ENCODE results near the gene DKKL1.
A peak's percentile ranks its signal among the peaks of the same experiment; 100 is the strongest.
"Not testable (repeated sequence)": the region's sequence is repeated elsewhere in the genome, so short reads cannot be mapped to it uniquely, and the experiment has no call there.

DKKL1 gene

DNA sequence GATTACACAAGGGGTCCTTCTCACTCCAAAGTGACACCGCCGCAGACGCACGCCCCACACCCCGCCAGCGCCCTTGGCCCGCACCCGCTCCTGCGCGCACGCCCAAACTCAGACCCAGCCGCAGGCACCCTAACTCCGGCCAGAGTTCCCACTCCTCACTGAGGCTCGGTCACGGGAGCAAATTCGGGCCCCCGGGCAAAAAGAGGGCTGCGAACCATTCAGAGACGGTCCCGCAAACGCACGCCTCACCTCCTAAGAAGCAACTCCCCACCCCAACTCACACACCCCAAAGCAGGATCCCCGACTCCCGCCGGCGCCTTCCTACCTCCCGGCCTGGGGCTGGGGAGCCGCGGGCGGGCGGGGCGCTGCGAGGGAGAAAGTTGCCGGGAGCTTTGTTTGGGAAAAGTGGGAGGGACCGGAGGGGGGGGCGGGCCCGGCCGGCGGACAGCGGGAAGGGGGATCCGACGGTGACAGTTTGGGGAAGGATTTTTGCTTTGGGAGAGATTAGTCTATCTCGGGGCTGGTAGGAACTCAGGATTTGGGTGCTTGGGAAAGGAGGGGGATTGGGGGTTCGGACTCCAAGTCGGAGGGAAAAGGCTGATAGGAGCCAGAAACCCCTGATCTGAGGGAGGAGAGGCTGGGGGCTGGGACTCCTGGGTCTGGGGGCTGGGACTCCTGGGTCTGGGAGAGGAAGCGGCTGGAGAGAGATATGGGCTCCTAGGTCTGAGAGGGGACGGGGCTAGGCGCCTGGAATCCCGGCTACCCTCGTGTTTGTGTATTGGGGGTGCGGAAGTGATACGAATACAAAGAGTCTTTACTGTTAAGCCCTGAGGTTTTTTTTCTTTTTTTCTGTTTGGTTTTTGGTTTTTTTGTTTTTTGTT lies 1.4 kb upstream of the DKKL1 start, which contains the start of gene TEAD2:
Gene TEAD2 (minus strand): TSS at position 369 of the 881 bp plus-strand sequence. CDS start 2,341 bp downstream, outside the sequence.
- DNase-seq: peak in 1 of 2 donors; percentile 6

DNA sequence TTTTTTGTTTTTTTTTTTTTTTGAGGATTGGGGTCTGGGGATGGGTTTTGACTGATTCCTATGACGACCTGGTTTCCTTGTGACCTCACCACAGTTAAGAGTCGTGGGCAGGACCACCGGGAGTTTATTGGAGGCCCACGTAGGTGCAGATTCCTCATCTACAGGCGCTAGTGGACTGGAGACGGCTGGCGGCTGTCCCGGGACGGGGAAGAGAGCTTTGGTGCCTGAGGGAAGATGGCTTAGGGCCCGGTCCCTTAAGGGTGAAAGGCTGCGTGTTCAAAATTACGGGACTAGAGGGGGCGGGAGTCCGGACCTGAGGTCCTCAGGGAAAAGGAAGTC lies 779 bp upstream of the DKKL1 start:
- peak in 1 of 2 donors; percentile 13 for DNase-seq

DNA sequence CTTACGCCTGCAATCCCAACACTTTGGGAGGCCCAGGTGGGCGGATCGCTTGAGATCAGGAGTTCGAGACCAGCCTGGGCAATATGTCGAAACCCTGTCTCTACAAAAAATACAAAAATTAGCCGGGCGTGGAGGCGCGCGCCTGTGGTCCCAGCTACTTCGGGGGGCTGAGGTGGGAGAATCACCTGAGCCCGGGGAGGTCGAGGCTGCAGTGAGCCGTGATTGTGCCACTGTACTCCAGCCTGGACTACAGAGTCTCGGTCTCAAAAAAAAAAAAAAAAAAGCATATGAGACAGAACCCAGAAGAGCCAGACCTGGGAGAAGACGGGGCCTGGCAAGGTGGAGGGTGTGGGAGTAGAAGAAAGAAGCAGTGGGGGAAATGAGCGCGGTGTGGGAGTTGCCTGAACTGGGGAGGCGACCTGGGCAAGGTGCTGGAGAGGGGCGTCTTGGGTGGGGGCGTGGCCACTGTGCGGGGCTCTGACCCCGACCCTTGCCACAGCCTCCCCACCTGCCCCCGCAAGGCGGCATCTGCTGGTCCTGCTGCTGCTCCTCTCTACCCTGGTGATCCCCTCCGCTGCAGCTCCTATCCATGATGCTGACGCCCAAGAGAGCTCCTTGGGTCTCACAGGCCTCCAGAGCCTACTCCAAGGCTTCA lies 533 bp downstream of the DKKL1 start:
- DNase-seq: no peak

DNA sequence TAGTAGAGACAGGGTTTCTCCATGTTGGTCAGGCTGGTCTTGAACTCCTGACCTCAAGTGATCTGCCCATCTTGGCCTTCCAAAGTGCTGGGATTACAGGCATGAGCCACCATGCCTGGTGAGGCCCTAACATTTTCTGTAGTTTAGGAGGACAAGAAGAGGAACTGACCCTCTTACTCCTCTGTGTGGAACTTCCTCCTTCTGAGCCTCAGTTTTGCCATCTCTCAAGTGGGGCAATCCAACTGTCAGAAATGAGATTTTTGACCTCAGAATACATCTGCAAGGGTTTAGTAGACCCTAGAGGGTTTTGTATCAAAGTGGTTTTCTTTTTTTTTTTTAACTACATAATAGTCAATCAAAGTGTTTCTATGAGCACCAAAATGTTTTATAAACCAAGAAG lies 2.4 kb downstream of the DKKL1 start:
- DNase-seq: no peak

DNA sequence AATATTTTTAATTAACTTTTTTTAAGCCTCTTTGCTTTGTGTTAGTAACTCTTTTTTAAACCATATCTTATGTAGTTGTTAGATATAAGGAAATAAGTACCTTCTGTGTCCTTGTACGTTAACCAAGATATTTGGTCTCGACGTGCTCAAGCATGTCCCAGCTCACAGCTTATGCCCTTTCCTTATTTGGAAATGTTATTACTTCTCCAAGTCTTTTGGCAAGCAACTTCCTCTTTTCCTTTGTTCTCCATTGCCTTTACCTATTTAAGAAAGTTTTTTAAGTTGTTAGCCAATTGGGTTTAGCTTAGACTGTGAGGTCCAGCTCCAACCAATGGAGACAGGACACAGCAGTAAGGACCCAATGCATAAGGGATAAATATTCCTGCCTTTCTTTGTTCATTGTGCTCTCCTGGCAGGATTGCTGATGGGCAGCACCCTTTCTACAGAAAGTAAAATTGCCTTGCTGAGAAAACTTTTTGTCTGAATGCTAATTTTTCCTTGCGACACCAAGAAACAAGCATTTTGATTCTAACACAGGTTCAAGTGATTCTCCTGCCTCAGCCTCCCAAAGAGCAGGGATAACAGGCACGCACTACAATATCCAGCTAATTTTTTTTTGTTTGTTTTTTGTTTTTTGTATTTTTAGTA lies 5.2 kb downstream of the DKKL1 start:
- no peak for DNase-seq

DNA sequence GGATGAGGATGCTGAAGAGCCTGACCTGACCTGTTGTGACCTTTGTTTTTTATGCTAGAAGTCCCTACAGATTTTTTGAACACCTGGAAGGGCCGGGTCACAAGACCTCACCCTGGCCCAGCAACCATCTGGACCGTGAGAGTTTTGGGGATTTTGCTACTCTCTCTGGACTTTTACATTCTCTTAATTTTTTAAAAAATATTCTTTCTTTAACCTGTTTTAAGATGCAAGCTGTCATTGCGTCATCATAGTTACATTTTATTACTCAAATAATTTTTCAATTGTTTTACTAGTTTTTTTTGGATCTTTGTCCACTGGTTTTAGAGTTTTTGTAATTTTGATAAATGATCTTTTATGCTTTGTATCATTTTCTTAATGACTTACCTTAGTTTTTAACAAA lies 7.5 kb downstream of the DKKL1 start:
- no peak for DNase-seq

DNA sequence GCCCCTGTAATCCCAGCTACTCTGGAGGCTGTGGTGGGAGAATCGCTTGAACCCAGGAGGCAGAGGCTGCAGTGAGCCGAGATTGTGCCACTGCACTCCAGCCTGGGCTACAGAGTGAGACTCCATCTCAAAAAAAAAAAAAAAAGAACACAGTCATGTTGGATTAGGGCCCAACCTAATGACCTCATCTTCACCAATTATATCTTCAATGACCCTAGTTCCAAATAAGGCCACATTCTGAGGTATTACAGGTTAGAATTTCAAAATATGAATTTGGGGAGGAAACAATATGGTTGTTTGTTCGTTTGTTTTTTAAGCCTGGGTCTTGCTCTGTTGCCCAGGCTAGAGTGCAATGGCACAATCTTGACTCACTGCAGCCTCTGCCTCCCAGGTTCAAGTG lies 9.5 kb downstream of the DKKL1 start:
- DNase-seq: not testable (repeated sequence)

DNA sequence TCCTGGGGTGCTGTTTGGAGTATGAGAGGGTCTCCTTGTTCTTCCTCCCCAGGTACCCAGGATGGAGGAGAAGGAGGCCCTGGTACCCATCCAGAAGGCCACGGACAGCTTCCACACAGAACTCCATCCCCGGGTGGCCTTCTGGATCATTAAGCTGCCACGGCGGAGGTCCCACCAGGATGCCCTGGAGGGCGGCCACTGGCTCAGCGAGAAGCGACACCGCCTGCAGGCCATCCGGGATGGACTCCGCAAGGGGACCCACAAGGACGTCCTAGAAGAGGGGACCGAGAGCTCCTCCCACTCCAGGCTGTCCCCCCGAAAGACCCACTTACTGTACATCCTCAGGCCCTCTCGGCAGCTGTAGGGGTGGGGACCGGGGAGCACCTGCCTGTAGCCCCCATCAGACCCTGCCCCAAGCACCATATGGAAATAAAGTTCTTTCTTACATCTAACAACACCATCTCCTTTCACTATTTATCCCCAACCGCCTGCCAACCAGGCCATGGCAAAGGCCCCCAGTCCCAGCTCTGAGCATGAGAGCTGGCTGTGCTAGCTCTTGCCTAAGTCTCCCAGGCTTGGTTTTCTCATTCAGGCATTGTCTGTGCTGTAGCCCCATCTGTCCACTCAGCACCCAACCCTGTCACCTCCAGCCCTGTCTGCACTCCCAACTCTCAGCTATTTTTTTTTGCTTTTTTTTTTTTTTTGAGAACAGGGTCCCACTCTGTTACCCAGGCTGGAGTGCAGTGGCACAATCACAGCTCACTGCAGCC lies 11.2 kb downstream of the DKKL1 start:
- DNase-seq: no peak

DNA sequence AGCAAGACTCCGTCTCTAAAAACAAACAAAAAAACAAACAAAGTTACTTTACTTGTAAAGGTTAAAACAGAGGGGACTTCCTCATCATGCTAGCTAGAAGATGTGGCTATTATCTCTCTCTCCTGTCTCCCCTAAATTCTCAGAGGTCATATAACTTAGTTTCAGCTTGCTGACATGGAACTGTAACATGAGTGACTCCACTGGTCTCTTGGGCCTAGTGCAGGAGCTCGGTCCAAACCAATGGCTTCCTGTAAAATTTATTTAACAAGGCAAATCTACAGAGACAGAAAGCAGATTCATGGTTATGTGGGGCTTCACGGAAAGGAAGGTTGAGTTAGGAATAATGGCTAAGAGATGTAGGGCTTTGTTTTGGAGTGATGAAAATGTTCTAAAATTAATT lies 14.8 kb downstream of the DKKL1 start:
- no peak for DNase-seq

DNA sequence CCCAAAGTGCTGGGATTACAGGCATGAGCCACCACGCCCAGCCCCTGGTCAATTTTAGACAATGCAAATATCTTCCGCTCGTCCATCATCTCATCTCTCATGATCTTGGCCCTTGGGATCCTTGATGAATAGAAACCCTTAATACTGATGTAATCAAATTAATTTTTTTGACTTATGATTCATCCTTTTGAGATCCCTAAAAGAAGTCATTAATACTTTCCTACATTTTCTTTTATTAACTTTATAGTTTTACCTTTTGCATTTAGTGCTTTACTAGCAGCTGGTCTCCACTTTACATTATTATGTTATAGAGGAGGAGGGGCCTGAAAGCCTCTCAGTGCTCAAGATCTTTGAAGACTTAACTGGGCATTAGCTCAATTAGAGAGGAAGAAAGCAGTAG lies 16.7 kb downstream of the DKKL1 start:
- DNase-seq: no peak

DNA sequence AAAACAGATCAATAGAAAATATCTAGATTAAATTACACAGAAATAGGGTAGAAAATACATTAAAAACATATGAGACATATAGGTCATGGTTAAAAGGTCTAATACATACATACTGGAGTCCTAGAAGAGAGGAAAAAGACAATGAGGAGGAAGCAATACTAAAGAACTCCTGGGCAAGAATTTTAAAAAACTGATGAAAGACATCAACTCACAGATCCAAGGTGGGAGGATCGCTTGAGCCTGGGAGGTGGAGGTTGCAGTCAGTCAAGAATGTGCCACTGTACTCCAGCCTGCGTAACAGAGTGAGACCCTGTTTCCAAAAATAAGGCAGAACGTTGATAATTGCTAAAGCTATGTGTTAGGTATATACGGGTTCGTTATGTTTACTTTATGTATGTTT lies 19.0 kb downstream of the DKKL1 start:
- DNase-seq: no peak

DNA sequence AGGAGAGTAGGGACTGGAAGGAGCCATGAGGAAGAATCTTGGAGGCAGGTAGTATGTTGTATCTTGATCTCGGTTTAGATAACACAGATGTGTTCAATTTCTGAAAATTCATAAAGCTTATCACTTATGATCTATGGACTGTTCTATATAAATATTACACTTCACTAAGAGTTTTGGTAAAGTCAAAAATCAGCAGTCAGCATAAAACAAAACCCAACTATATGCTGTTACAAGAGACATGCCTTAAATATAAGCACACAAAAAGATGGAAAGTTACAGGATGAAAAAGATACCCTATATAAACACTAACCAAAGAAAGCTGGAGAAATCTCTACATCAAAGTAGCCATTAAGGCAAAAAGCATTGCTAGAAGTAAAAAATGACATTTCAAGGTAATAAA lies 19.9 kb downstream of the DKKL1 start:
- no peak for DNase-seq

DNA sequence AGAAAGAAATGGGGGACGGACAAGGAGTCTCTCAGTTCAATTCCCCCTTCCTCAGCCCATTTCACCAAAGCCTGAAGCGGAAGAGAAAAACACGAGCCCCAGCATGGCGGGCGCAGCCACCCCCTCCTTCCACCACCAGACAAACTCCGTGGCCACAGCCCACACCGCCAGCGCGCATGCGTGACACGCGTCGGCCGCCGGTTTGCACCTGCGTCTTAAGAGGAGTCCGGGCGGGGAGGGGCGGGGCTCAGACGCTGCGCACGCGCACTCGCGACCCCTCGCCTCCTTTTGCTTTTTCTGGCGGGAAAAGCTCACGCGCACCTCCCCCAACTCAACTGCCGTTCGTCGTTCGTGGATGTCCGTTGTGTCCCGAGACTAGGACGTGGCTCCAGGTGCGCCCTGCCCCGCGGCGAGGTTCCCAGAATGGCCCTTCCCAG lies 24.3 kb downstream of the DKKL1 start, which contains the start of gene KASH5:
Gene KASH5 (plus strand): TSS at position 314 of the 437 bp plus-strand sequence. CDS start 2,635 bp downstream, outside the sequence.
- peak; percentile 91 to 92 for DNase-seq

DNA sequence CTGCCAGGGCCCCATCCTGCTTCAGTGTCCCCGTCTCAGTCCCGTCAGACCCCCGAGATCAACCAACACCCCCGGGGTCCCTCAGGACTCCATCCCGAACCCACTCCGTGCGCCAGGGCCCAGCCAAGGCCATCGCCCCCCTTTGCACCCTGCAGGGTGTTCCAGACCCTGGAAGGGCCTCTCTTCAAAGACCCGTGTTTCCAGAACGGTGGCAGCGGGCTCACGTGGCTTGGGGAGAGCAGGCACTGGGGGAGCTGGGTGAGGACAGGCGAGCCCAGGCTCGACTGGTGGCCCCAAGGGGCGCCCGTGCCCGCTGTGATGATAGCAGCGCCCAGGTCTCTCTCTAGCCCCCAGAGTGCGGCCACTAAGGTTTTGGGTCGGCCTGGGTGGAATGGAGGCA lies 25.7 kb downstream of the DKKL1 start:
- no peak for DNase-seq

DNA sequence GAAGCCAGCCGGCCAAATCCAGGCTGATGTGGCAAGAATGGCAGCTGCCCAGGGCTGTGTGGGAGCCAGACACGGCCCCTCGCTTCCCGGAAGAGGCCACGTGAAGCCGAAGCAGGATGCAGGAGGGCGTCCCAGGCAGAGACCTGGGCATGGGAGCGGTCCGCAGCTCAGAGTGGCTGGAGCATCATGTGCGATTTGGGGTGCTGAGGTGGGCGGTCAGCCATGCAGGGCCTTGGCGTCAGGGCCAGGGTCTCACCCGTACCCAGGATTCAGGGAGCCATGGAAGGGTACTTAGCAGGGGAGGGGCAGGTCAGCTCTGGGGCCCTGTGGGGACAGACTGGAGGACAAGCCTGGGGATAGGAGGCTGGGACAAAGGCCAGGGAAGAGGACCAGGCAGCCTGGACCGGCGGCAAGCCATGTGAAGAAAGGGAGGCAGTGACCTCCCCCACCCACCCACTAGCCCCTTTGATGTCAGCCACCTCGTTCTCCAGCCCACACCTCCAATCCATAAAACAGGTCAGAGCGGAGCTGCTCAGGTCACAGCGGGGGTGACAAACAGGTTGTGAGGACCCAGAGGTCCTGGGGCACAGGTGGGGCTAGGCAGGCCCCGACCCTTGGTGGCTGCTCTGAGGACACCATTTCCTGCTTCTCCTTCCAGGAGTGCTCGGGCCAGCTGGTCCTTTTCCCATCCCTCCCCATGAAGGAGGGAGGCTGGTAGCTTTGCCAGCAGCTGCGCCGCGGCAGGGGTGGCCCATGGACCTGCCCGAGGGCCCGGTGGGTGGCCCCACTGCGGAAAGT lies 26.7 kb downstream of the DKKL1 start:
- DNase-seq: no peak

DNA sequence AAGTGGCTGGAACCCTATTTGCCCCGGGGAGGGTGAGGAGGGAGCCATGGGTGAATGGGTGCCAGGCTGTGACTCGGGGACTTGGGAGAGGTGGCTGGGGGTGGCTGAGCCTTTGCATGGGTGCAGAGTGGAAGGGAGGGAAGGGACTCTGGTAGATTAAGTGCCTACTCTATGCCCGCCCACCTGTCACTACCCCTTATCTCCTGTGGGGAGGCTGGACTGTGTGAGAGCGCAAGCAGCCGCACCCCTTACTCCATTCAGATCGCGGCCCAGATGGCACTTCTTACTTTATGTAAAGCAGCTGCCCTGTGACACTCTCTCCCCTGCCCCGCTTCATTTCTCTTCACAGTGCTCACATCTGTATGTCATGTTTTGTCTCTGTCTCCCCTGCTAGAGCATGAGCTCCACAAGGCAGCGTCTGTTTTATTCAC lies 27.3 kb downstream of the DKKL1 start:
- DNase-seq: peak in 1 of 2 donors; percentile 49

DNA sequence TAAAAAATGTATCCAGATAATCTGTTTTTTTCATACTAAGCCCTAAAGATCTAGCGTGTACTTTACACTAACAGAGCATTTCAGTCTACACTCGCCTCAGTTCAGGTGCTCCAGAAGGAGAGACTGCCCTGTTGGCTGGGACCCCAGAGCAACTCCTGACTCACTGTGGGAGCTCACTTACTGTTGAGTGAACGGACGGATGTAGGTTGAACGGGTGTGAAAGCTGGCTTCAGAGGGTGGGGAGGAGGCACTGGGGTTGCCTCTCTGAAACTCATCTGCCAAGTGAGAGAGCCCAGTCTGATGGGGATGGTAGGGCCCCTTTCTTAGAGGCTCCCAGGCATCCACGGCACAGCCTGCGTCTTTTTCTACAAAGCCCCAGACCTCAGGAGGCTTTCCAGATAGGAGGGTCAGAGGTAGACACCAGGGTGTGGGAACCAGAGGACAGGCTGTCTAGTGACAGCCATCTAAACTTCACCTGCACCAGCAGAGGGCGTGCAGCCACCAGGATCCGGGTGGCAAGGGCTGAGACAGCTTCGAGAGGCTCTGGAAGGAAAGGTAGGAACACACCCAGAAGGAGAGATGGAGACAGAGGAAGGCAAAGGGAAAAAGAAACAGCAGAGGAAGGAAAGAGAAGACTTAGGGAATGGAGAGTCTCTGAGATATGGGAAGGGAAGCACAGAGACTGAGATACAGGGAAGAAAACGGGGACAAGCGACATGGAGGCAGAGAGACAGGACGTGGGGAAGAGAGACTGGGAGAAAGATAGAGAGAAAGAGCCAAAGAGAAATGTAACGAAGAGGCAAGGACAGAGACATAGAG lies 28.1 kb downstream of the DKKL1 start:
- DNase-seq: peak; percentile 84

DNA sequence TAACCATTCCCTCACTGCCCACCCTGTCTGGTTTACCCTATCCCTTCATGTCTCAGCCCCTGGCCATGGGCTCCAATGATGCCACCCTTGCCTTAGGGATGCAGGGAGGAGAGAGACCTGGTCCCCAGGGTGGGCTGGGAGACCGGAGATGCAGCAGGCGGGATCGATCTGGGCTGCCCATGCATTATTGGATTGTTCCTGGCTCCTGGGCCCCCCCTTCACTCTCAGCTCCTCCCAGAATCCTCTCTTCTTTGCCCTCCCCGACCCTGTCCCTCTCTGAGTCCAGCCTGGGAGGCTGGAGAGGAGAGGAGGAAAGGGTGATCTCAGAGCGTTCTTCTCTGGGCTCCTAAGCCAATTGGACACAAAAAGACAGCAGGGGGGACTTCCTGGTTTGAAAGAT lies 30.2 kb downstream of the DKKL1 start:
- no peak for DNase-seq

DNA sequence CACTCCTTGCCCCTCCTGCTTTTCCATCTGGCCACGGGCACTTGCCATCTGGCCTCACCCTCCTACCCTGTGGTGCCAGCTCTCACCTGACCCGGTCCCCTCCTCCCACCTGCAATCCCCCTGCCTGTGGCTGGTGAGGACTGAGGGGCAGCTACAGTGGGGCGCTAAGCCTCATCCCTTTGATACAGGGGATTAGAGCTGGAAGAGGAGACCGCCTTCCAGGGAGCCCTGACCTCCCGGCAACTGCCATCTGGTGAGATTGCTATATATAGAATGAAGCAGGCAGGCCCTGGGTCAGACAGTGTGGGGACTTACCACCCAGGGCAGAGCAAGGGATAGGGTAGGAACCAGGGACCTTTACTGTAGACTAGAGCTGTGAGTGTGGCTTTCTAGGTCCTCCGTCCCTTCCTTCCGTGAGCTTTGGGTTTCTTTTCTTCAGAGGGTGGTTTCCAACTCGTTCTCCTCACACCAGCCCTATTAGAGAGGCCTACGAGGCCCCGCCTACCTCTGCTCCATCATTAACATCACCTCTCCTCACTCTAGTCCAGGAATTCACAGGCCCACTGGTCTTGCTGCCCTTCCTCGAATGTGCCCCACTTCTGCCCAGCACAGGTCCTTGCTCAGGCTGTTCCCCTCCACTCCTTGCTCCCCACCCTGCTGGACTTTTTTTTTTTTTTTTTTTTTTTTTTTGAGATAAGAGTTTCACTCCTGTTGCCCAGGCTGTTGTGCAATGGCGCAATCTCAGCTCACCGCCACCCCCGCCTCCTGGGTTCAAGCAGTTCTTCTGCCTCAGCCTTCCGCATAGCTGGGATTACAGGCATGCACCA lies 32.1 kb downstream of the DKKL1 start:
- no peak for DNase-seq
